ENCODE results near the gene ZNF423.

The ZNF423 gene

DNA sequence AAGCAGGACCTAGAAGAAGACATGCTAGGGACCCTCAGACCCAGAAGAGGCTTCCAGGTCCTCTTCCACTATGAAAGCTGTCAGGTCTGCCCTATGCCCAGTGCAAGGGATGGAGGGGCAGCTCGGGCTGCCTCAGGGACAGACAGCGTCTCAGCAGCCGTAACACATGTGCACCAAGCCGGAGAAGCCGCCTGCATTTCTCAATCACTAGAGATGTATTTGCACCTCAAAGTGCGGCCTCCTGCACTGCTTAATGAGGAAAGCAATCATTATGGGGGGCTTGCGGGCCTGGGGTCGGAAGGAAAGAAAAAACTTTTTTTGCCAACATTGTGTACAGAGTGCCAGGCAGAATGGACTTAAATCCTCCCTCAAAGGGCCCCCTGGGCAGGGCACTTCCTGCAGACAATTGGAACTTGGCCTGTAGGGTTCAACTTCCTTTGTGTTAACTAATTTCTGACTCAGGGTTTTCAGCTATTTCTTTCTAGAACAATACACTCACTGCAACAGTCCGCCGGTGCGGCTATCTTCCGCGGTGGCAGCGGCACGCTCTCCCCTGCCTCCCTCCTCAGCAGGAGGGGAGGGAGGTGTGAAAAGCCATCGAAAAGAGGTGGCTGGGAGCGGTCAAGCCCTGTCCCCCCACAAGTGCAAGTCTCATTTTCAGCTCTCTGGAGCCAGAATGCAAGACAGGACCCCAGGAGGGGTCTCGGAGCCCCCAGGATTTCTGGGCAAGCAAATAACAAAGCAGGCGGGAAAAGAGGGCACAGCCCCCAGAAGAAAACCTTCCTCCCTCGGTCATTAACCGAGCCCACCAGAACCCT is 101.2 kb downstream of the ZNF423 start:
- TF ChIP-seq, protein P1, sequence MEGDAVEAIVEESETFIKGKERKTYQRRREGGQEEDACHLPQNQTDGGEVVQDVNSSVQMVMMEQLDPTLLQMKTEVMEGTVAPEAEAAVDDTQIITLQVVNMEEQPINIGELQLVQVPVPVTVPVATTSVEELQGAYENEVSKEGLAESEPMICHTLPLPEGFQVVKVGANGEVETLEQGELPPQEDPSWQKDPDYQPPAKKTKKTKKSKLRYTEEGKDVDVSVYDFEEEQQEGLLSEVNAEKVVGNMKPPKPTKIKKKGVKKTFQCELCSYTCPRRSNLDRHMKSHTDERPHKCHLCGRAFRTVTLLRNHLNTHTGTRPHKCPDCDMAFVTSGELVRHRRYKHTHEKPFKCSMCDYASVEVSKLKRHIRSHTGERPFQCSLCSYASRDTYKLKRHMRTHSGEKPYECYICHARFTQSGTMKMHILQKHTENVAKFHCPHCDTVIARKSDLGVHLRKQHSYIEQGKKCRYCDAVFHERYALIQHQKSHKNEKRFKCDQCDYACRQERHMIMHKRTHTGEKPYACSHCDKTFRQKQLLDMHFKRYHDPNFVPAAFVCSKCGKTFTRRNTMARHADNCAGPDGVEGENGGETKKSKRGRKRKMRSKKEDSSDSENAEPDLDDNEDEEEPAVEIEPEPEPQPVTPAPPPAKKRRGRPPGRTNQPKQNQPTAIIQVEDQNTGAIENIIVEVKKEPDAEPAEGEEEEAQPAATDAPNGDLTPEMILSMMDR (conservative IDR thresholded peaks at IDR 0.05; ENCODE audit: low read length) = no peak

DNA sequence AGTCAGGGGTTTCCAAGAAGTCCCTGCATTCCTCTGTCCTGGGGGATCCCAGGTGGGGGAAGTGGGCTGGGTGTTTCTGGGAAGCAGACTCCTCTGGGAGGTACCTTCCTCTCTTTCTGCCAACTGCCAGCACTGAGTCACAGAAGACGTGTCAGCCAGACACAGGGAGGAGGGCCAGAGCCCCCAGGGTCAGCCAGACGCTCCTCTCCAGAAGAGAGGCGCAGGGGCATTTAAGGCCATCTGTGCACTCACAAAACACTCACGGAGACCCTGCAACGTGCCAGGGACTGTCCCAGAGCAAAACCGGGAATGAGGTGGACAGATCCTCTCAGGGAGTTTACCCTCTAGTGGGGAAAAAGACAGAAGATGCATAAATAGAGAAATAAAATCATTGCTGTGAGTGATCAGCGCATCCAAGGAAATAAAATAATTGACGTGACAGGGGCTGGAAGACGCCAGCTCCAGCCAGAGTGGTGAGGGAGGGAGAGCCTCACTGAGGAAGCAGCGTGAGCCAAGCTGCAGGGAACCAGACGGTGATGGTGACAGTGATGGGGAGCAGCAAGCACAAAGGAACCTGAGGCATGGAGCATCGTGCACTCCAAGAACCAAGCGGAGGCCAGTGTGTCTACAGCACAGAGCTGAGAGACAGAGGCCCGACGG is 105.4 kb downstream of the ZNF423 start:
- DNase-seq (ENCODE audit: low read depth) = no peak
- H3K4me3 ChIP-seq (ENCODE audit: low read length) = no peak overlapping the region
- TF ChIP-seq, protein P1 (conservative IDR thresholded peaks at IDR 0.05; ENCODE audit: low read length) = no peak

More for the DNA sequence above, 101.2 kb downstream of the ZNF423 start:
- peak overlapping the region; percentile 39 for H3K4me3 ChIP-seq (ENCODE audit: low read length)
- DNase-seq (ENCODE audit: low read depth) = peak; percentile 10

DNA sequence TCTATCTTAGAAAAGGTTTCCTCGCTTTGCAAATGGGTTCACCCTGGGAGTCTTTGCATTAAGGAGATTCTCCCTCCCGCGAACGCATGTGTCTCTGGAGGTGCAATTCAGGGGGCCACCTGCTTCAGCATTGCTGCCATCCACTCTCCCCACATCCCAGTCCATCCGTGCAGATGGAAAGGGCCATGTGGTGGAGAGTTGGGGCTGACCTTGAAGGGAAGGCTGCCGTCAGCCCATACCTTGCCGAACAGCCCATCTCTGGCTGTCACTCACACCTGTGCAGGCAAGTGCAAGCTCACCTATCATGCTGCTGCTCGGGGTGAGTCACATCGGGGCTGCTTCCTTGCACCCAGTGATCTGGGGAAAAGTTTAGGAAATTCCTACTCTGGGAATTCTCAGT is 106.1 kb downstream of the ZNF423 start:
- TF ChIP-seq, protein P1 (conservative IDR thresholded peaks at IDR 0.05; ENCODE audit: low read length) = no peak
- no peak for DNase-seq (ENCODE audit: low read depth)
- H3K4me3 ChIP-seq (ENCODE audit: low read length) = no peak overlapping the region

DNA sequence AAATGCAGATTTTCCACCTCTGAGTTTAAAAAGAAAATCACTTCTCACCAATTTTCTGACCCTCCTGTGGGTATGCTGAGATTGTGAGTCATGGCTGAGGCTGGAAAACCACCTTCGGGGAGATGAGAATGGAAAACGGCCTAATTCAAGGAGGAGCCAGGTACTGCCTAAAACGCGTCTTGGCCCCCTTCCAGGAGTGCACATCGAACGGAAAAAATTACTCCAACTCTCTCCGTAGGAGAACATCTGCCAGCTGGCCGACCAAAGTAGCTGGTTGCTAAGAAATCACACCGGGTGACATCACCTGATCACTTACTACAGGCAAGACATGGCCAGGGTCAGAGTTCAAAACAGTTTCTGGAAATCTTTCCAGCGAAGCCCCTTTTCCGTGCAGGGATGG is 107.6 kb downstream of the ZNF423 start:
- DNase-seq (ENCODE audit: low read depth) = no peak

DNA sequence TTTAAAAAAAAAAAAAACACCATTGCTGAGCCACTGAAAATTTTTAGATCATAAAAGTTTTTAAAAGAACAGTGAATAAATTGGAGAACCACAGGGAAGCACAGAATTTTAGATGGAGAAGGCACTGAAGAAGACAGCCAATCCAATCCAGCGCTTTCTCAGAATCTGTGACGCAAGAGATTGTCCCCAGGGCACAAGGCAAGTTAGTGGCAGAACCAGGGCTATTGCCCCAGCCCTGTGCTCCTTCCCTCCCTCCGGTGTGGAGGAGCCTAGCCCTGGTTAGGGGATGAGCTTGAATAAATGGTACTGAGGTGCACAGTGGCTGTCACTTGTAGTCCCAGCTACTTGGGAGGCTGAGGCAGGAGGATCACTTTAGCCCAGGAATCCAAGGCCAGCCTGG is 108.3 kb downstream of the ZNF423 start:
- TF ChIP-seq, protein P1 (conservative IDR thresholded peaks at IDR 0.05; ENCODE audit: low read length) = no peak
- DNase-seq (ENCODE audit: low read depth) = no peak
- no peak overlapping the region for H3K4me3 ChIP-seq (ENCODE audit: low read length)

More for the DNA sequence above, 107.6 kb downstream of the ZNF423 start:
- TF ChIP-seq, protein P1 (conservative IDR thresholded peaks at IDR 0.05; ENCODE audit: low read length) = no peak
- no peak overlapping the region for H3K4me3 ChIP-seq (ENCODE audit: low read length)

DNA sequence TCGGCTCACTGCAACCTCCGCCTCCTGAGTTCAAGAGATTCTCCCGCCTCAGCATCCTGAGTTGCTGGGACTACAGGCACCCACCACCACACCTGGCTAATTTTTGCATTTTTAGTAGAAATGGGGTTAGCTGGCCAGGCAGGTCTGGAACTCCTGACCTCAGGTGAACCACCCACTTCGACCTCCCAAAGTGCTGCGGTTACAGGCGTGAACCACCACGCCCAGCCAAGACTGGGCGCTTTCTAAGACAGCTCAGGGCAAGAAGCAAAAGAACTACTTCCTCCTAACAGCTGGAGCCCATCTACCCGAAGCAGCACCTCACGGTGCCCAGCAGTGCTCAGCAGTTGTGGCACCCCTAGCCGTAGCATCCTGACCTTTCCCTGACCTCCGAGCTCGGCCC is 109.4 kb downstream of the ZNF423 start:
- DNase-seq (ENCODE audit: low read depth) = no peak
- TF ChIP-seq, protein P1 (conservative IDR thresholded peaks at IDR 0.05; ENCODE audit: low read length) = no peak
- H3K4me3 ChIP-seq (ENCODE audit: low read length) = no peak overlapping the region

DNA sequence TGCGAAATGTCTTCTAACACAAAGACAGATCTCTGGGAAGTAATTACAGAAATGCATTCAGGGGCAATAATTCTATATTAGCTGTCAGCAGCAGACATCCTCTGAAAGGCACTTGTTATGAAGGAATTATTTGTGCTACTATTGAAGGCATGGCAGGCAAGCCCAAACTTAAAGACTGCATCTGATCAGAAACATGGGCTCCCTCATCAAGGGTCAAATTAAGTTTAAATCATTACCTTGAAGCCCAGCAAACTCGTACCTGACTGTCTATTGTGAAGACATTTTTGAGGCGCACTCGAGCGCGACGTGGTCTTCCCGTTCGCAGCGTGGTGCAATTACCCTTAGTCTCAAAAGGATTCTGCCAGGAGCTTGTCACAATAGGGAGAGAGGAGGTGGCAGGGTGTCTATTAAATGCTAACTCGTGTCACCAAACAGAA is 110.6 kb downstream of the ZNF423 start:
- no peak for DNase-seq (ENCODE audit: low read depth)
- TF ChIP-seq, protein P1 (conservative IDR thresholded peaks at IDR 0.05; ENCODE audit: low read length) = no peak
- no peak overlapping the region for H3K4me3 ChIP-seq (ENCODE audit: low read length)
